HG02798 (cell line): ENCODE data around the gene ANP32A.

ENCODE experiments used
- ATAC-seq: cut with Tn5 transposase; IDR thresholded peaks from one replicate; pipeline ENCODE4 v1.9.1; 2021; ENCODE audit warnings: mild to moderate bottlenecking; ENCODE audit not compliant: unreplicated experiment, poor library complexity

Gene ANP32A

GRCh38 chr15:68800875-68801274, 19.8 kb downstream of the ANP32A start:
- no peak for ATAC-seq

- no peak for ATAC-seq
Observed at GRCh38 chr15:68798346-68799094, 22.2 kb downstream of the ANP32A start.

- peak; percentile 5 for ATAC-seq
Observed at GRCh38 chr15:68797599-68798345, 22.9 kb downstream of the ANP32A start.

- ATAC-seq, result peak; percentile 37
Observed at GRCh38 chr15:68797191-68797590, 23.5 kb downstream of the ANP32A start.

- ATAC-seq, result no peak
Observed at GRCh38 chr15:68796576-68796975, 24.1 kb downstream of the ANP32A start.

- peak; percentile 54 for ATAC-seq
Observed at GRCh38 chr15:68795298-68795848, 25.3 kb downstream of the ANP32A start.

GRCh38 chr15:68794863-68795262, 25.8 kb downstream of the ANP32A start:
- no peak for ATAC-seq

GRCh38 chr15:68794307-68794706, 26.4 kb downstream of the ANP32A start:
- no peak for ATAC-seq

- no peak for ATAC-seq
Observed at GRCh38 chr15:68793776-68794175, 26.9 kb downstream of the ANP32A start.

GRCh38 chr15:68792901-68793766, 27.6 kb downstream of the ANP32A start:
- ATAC-seq, result no peak

- ATAC-seq, result peak; percentile 58
Observed at GRCh38 chr15:68791431-68792283, 29.0 kb downstream of the ANP32A start.

GRCh38 chr15:68790910-68791309, 29.8 kb downstream of the ANP32A start:
- no peak for ATAC-seq

- no peak for ATAC-seq
Observed at GRCh38 chr15:68790242-68790575, 30.5 kb downstream of the ANP32A start.

GRCh38 chr15:68789534-68790241, 31.0 kb downstream of the ANP32A start:
- no peak for ATAC-seq

GRCh38 chr15:68789091-68789490, 31.6 kb downstream of the ANP32A start:
- no peak for ATAC-seq

GRCh38 chr15:68788264-68788624, 32.5 kb downstream of the ANP32A start:
- ATAC-seq, result no peak

- ATAC-seq, result no peak
Observed at GRCh38 chr15:68787609-68788263, 33.0 kb downstream of the ANP32A start.

GRCh38 chr15:68786753-68787152, 33.9 kb downstream of the ANP32A start:
- no peak for ATAC-seq

- ATAC-seq, result no peak
Observed at GRCh38 chr15:68785541-68785940, 35.2 kb downstream of the ANP32A start.
